Transverse colon (tissue), 4 donors: ENCODE measurements around the gene AJUBA.

ENCODE experiments used
- EP300 ChIP-seq: sonication (generic); formaldehyde crosslinking; IDR thresholded peaks from one replicate; pipeline ENCODE4 v1.6.1; 2017; ENCODE audit warnings: antibody characterized with exemption, low read depth
- POLR2A ChIP-seq: fragments of 450-650 bp; IDR thresholded peaks from one replicate; pipeline ENCODE4 v1.6.1; 2016; ENCODE audit warnings: antibody characterized with exemption, mild to moderate bottlenecking, moderate library complexity
- POLR2AphosphoS5 ChIP-seq, 3 donors: sonication (generic); formaldehyde crosslinking; IDR thresholded peaks; one replicate each; pipeline ENCODE4 v1.6.1; 2016; ENCODE audit warnings: antibody characterized with exemption in 3 of 3
- TF ChIP-seq, protein P1 (sequence below), 5 experiments: fragments of 200-600 bp in 3 of 5; fragments of 450-650 bp in 2 of 5; sonication (generic) in 3 of 5; IDR thresholded peaks; 1 replicate in 2 of 5; 2 replicates in 3 of 5; pipeline ENCODE4 v1.5.1; 2016 to 2017; ENCODE audit warnings: antibody characterized with exemption in 5 of 5, inconsistent platforms in 3 of 5, mild to moderate bottlenecking in 2 of 5, moderate library complexity in 1 of 5

DNA sequence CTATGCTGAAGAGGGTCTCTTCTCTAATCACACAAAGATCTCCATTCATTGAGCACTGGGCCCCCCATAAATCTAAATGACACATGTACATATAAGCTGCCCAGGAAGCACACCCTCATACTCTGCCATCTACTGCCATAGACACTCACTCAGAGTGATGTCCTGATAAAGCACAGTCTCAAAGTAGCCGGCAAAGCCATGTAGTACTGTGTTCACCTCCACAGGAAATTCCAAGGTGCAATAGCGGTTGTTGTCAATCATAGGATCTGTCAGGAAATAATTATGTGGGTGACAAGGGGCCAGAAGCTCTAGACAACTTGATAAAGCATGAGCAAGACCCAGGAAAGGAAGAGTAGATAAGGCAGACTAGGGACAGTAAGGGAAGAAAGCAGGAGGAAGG lies 60.1 kb downstream of the AJUBA start:
- TF ChIP-seq, protein P1, sequence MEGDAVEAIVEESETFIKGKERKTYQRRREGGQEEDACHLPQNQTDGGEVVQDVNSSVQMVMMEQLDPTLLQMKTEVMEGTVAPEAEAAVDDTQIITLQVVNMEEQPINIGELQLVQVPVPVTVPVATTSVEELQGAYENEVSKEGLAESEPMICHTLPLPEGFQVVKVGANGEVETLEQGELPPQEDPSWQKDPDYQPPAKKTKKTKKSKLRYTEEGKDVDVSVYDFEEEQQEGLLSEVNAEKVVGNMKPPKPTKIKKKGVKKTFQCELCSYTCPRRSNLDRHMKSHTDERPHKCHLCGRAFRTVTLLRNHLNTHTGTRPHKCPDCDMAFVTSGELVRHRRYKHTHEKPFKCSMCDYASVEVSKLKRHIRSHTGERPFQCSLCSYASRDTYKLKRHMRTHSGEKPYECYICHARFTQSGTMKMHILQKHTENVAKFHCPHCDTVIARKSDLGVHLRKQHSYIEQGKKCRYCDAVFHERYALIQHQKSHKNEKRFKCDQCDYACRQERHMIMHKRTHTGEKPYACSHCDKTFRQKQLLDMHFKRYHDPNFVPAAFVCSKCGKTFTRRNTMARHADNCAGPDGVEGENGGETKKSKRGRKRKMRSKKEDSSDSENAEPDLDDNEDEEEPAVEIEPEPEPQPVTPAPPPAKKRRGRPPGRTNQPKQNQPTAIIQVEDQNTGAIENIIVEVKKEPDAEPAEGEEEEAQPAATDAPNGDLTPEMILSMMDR (IDR thresholded peaks at IDR 0.05): no peak
- TF ChIP-seq POLR2AphosphoS5 (IDR thresholded peaks at IDR 0.05): no peak
- TF ChIP-seq EP300: no peak
- no peak for TF ChIP-seq POLR2A
